NCI-H1092 treated with DMSO at 0.1 percent for 48 hours (cell line): ENCODE data around the gene ACOX3.

Experiments
- DNase-seq: peaks from one replicate; lab custom pipeline; 2025; lab: John Stamatoyannopoulos, UW

ACOX3 gene

DNA sequence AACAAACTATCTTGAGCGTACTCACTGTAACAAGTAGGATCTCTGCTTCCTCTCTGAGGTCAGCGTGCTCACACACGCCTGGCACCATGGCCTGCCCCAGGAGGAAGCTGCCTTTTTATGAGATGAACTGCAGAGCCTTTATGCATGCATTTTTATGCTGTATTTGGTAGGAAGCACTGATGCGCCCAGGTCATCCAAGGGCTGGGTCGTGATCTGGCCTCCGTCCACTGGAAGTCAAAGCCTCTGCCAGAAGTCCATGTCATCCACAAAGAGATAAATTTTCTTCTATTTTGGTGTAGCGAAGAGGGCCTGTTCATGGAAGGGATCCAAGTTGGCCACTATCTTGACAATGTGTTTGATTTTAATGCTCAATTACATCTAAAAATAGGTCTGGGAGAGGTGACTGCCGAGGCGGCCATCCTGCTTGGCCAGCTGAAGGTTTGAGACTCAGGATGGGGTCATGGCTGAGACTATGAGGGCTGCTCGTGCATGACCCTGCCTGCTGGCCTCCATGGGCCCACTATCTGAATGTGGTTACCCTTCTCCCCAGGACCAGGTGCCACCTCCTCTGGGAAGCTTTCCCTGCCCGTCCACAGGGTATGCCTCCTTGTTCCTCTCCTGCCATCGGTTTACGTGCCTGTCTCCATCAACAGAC is 120.7 kb downstream of the ACOX3 start:
- peak; percentile 12 for DNase-seq

DNA sequence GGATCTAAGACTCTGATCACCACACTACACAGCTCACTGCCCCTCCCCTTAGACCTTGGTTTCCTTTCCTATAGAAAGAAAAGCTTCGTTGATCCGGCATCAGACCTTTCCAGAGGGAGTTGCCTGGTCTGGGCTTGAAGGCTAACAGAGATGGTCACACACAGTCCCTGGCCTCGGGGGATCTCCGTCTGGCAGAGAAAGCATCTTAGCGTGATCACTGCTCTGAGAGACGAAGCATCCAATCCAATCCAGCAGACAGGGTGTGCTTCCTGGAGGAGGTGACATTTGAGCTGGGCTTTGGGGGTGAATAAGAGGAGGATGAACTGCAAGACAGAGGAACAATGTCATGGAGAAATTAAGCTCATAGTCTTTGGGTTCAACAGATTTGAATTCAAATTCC is 121.5 kb downstream of the ACOX3 start:
- DNase-seq, result no peak

DNA sequence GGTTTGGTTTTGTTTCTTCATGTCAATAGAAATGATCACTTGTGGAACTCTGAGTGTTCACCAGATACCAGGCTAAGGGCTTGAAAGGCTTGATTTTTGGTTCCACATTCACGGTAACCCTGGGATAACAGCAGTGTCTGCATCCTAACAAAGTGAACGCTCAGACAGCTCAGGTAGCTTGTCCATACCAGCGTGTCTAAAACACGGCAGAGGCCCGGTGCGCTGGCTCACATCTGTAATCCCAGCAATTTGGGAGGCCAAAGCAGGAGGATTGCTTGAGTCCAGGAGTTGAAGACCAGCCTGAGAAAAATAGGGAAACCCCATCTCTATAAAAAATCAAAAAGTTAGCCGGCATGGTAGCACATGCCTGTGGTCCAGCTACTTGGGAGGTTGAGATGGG is 122.0 kb downstream of the ACOX3 start:
- no peak for DNase-seq

GRCh38 chr4:8317474-8317873 is 123.0 kb downstream of the ACOX3 start:
- DNase-seq, result no peak

- DNase-seq, result no peak
These were observed 123.6 kb downstream of the ACOX3 start for GRCh38 chr4:8316911-8317351.
